Parathyroid adenoma (tissue), 2 donors: ENCODE measurements around the gene LUC7L2.
"Not testable (repeated sequence)": the region's sequence is repeated elsewhere in the genome, so short reads cannot be mapped to it uniquely, and the experiment has no call there.

ENCODE experiments used
- H2AFZ ChIP-seq: fragments of 300-600 bp; sonication (generic); one replicate; pipeline ENCODE4 v1.7.0; 2017; ENCODE audit warnings: antibody characterized with exemption, mild to moderate bottlenecking
- H3K27ac ChIP-seq: fragments of 300-600 bp; sonication (generic); one replicate; pipeline ENCODE4 v1.7.0; 2017
- H3K27me3 ChIP-seq: fragments of 300-600 bp; sonication (generic); one replicate; pipeline ENCODE4 v1.7.0; 2017; ENCODE audit warnings: low read length; ENCODE audit not compliant: control insufficient read depth, insufficient read depth
- H3K36me3 ChIP-seq: fragments of 300-600 bp; sonication (generic); one replicate; pipeline ENCODE4 v1.7.0; 2017; ENCODE audit warnings: low read length; ENCODE audit not compliant: control insufficient read depth, insufficient read depth
- H3K4me1 ChIP-seq: fragments of 300-600 bp; sonication (generic); one replicate; pipeline ENCODE4 v1.7.0; 2017; ENCODE audit warnings: control low read depth
- H3K4me2 ChIP-seq: fragments of 300-600 bp; sonication (generic); one replicate; pipeline ENCODE4 v1.7.0; 2017; ENCODE audit warnings: low read length
- H3K4me3 ChIP-seq: fragments of 300-600 bp; sonication (generic); one replicate; pipeline ENCODE4 v1.7.0; 2017; ENCODE audit warnings: low read depth, low read length
- H3K79me2 ChIP-seq: fragments of 300-600 bp; sonication (generic); one replicate; pipeline ENCODE4 v1.7.0; 2017; ENCODE audit warnings: control low read depth
- H3K9ac ChIP-seq: fragments of 300-600 bp; sonication (generic); one replicate; pipeline ENCODE4 v1.7.0; 2017; ENCODE audit warnings: mild to moderate bottlenecking
- H3K9me3 ChIP-seq: fragments of 300-600 bp; sonication (generic); one replicate; pipeline ENCODE4 v1.7.0; 2017; ENCODE audit warnings: low read length; ENCODE audit not compliant: control insufficient read depth
- CTCF ChIP-seq: fragments of 300-600 bp; sonication (generic); IDR thresholded peaks from one replicate; pipeline ENCODE4 v1.7.0; 2017; ENCODE audit warnings: antibody characterized with exemption, mild to moderate bottlenecking
- donor health status: primary hyperparathyroidism.

The LUC7L2 gene

GRCh38 chr7:139354729-139355128, 5.0 kb upstream of the LUC7L2 start:
- peaks cover 26% of the 10 kb centered on the region for H3K79me2 ChIP-seq
- no peaks in the 10 kb centered on the region for H3K4me1 ChIP-seq
- TF ChIP-seq CTCF, result no peak
- H3K27me3 ChIP-seq, result no peaks in the 10 kb centered on the region
- H3K4me3 ChIP-seq, result no peak overlapping the region
- no peak overlapping the region for H3K4me2 ChIP-seq
- no peak overlapping the region for H3K27ac ChIP-seq
- no peak overlapping the region for H3K9ac ChIP-seq
- H3K9me3 ChIP-seq, result no peaks in the 10 kb centered on the region
- no peaks in the 10 kb centered on the region for H3K36me3 ChIP-seq
- no peak overlapping the region for H2AFZ ChIP-seq

- Histone ChIP-seq H3K27ac (no peak overlapping the region), H3K79me2 (peaks cover 25% of the 10 kb centered on the region), H3K9me3 (no peaks in the 10 kb centered on the region), H3K4me1 (no peaks in the 10 kb centered on the region), H3K27me3 (no peaks in the 10 kb centered on the region), H3K36me3 (no peaks in the 10 kb centered on the region), H2AFZ (no peak overlapping the region), H3K9ac (no peak overlapping the region), H3K4me2 (no peak overlapping the region), H3K4me3 (no peak overlapping the region)
- TF ChIP-seq CTCF, result no peak
These were observed 4.4 kb upstream of the LUC7L2 start for GRCh38 chr7:139355320-139355719.

GRCh38 chr7:139357729-139358506, 1.8 kb upstream of the LUC7L2 start:
- not testable (repeated sequence) for H3K36me3 ChIP-seq, H3K9ac ChIP-seq, H2AFZ ChIP-seq, H3K27me3 ChIP-seq, H3K4me1 ChIP-seq, H3K9me3 ChIP-seq
- Histone ChIP-seq H3K4me2 (peak overlapping the region; percentile 71), H3K4me3 (peak overlapping the region; percentile 99), H3K79me2 (peaks cover 33% of the 10 kb centered on the region), H3K27ac (peak overlapping the region; percentile 98)

- peak overlapping the region; percentile 84 for H2AFZ ChIP-seq
- H3K4me3 ChIP-seq, result peak overlapping the region; percentile 99
- TF ChIP-seq CTCF, result no peak
- peaks cover 33% of the 10 kb centered on the region for H3K79me2 ChIP-seq
- peak overlapping the region; percentile 10 for H3K9ac ChIP-seq
- peak overlapping the region; percentile 98 for H3K27ac ChIP-seq
- H3K4me2 ChIP-seq, result peak overlapping the region; percentile 71
- no peaks in the 10 kb centered on the region for H3K4me1 ChIP-seq
- H3K27me3 ChIP-seq, result no peaks in the 10 kb centered on the region
- no peaks in the 10 kb centered on the region for H3K36me3 ChIP-seq
- no peaks in the 10 kb centered on the region for H3K9me3 ChIP-seq
These were observed 941 bp upstream of the LUC7L2 start for GRCh38 chr7:139358541-139359365.

GRCh38 chr7:139360210-139360947, 685 bp downstream of the LUC7L2 start:
- Histone ChIP-seq H3K9me3 (no peaks in the 10 kb centered on the region), H2AFZ (peak overlapping the region; percentile 80), H3K4me1 (no peaks in the 10 kb centered on the region), H3K27me3 (no peaks in the 10 kb centered on the region), H3K36me3 (no peaks in the 10 kb centered on the region), H3K9ac (peak overlapping the region; percentile 92), H3K4me3 (peak overlapping the region; percentile 99), H3K4me2 (peak overlapping the region; percentile 94), H3K79me2 (peaks cover 26% of the 10 kb centered on the region), H3K27ac (peak overlapping the region; percentile 98)
- no peak for TF ChIP-seq CTCF
